ENCODE measurements around the gene PES1.

DNA sequence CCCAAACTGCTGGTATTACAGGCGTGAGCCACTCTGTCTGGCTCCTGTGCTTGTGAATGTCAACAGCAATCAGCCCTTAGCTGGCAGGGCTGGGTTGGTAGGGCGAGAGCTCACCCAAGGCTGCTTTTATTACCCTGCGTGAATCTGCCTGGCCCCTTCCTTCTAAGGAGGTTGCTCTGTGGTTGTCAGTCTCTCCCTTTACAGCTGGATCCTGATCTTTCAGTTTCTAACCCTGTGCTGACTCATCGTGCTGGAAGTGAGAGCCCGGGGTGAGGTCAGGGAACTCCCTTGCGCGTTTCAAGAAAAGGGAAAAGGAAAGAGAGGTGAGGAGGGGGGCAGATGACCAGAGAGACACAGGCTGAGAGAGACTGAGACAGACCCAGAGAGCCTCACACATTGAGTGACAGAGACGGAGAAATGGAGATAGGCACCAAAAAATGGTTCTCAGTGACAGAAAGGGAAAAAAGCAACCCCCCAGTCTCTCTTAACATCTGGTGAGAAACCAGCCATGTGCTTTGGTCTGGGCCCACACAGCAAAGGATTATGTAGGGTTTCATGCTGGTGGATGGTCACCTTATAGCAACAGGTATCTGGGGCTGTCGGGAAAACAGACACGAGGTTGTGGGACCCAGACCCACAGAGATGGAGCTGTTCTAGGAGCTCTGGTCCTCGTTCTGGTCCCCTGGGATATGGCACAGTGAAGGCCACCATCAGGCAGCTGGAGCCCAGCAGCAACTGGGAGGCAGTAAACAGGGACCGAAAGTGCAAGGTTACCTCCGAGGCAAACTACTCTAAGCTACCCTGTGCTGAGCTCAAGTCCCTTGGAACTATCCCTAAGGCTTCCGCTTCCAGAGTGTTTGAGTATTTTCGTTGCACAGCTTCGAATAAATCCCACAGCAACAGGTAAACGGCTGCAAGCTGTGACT lies 17.8 kb upstream of the PES1 start:
- TF ChIP-seq CTCF (IDR thresholded peaks at IDR 0.05) = no peak
- TF ChIP-seq POLR2A (IDR thresholded peaks at IDR 0.05) = no peak
